ENCODE results near the gene HIC1.
"Not testable (repeated sequence)": the region's sequence is repeated elsewhere in the genome, so short reads cannot be mapped to it uniquely, and the experiment has no call there.

Gene HIC1, protein sequence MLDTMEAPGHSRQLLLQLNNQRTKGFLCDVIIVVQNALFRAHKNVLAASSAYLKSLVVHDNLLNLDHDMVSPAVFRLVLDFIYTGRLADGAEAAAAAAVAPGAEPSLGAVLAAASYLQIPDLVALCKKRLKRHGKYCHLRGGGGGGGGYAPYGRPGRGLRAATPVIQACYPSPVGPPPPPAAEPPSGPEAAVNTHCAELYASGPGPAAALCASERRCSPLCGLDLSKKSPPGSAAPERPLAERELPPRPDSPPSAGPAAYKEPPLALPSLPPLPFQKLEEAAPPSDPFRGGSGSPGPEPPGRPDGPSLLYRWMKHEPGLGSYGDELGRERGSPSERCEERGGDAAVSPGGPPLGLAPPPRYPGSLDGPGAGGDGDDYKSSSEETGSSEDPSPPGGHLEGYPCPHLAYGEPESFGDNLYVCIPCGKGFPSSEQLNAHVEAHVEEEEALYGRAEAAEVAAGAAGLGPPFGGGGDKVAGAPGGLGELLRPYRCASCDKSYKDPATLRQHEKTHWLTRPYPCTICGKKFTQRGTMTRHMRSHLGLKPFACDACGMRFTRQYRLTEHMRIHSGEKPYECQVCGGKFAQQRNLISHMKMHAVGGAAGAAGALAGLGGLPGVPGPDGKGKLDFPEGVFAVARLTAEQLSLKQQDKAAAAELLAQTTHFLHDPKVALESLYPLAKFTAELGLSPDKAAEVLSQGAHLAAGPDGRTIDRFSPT

DNA sequence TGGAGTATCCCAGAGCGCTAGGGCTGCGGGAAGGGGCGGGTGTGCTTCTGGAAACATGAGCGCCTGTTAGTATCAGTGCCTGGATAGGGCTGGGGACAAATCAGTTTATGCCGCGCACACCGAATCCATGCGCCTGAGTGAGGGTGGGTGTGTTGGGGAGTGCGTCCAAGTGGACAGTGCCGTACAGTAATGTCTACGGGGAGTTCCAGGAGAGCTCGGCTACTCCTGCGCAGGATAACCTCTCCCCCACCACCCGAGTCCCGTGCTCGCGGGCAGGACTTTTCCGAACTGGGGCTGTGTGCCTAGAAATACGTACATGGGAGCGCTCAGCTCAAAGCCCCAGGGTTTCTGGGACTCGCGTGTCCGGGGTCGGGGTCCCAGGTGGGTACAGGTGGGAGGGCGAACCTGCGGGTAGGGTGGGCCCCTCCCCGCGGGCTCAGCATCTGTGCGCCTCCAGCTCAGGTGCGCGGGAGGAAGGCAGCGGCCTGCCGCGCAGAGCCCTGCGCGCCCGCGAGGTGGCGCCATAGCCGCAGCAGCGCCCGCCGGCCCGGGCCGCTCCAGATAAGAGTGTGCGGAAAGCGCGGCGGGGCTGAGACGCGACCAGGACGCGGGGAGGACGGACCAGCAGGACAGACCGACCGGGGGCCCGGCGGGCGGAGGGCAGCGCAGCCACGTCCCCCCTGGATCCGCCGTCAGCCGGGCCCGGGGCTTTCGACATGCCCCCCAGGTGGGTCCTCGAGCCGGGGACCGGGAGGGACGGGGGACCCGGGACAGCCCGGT is at the start of gene HIC1:
HIC1 (plus strand) TSS at position 592 of the 780 bp plus-strand sequence. CDS start 1,588 bp downstream, outside the sequence.
- DNase-seq: peak; percentile 82

GRCh38 chr17:2008332-2009126 is 46.4 kb upstream of the HIC1 start:
- DNase-seq: no peak

DNA sequence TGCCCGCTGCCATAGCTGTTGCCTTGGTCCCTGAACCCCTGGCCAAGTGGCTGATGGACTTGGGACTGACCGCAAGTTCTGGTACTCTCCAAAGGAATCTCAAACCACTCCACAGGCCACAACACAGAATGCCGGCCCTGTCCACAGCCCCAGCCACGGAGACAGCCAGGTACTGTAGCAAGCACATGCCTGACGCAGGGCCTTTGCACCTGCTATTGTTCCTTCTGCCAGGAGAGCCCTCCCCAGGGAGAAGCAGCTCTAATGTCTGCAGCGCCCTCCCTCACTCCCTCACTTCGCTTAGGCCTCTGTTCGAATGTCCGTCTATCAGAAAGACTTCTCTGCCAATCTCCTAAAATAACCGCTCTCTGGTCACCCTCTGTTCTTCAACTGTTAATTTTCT is 45.2 kb upstream of the HIC1 start:
- DNase-seq: no peak

DNA sequence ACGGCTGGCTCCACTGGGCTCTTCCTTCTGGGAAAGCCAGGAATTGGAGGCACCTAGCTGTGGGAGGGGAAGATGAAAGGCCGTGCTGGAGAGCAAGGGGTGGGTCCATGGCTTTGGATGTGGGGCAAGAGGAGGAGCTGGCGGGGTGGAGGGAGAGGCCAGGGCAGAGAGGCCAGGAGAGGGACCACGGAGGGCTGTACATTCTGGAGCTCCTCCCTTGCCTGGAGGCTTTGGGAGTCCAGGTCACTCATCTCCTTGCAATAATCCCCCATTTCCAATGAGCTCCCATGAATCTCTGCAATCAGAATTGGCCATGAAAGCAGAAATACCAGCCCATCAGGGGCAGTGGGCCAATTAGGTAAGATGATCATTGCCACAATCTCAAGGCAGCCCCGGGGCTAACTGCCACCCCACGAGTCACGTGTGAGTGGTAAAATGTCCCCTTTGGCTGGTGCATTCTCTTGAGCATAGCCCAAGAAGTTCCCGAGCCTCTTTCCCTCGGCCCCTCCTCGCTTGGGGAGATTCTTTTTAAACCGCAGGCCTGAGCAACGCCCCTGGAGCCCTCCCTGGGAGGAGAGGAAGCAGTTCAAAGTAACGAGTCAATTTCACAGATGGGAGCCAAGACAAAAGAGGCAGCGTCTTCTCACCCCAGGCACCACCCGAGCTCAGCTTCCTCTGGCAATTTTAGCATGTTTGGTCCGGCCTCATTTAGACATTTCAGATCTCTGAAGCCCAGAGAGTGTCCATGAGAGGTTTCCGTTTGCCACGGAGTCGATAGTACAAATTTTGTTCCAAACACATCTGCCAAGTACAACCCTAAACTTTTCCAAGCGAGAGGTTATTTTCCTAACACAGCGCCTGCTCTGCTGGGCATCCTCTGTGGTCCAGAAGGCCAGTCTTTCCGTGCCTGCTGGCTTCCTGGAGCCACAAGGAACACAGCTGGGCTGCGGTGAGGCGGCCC is 43.2 kb upstream of the HIC1 start:
- no peak for DNase-seq

DNA sequence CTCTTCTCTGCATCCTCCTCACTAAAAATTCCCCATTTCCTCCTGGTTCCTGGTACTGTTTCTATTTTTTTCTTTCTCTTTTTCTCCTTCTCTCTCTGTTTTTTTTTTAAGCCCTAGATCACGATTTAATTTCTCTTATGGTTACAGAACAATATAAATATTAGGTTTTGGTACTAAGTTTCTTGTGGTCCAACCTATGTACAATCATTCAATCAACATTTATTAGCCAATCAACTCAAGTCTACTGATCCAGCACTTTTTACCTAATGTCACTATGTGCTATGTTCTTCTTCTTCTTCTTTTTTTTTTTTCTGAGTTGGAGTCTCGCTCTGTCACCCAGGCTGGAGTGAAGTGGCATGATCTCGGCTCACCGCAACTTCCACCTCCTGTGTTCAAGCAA is 42.4 kb upstream of the HIC1 start:
- DNase-seq: no peak

DNA sequence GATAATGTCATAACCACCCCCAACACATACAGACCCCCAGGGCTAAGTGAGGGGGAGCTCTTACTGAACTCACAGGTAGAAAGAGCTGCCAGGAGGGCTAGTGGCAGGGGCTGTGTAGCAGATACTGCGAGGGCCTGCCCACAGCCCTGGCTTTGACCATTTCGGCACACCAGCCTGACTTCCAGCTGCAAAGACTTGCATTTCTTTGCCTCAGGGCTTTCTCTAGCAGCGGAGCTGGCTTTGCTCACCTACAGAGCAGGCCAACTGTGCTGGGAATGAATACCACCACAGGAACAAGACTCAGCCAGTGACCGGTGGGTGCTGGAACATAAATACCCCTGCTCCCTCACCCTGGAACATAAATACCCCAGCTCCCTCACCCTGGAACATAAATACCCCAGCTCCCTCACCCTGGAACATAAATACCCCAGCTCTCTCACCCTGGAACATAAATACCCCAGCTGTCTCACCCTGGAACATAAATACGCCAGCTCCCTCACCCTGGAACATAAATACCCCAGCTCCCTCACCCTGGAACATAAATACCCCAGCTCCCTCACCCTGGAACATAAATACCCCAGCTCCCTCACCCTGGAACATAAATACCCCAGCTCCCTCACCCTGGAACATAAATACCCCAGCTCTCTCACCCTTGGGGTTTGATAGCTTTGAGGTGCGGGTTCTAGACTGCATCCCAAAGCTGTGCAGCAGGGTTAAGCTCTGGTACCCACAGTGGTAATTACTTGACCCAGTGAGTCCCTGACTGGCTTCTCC is 41.5 kb upstream of the HIC1 start:
- not testable (repeated sequence) for DNase-seq

DNA sequence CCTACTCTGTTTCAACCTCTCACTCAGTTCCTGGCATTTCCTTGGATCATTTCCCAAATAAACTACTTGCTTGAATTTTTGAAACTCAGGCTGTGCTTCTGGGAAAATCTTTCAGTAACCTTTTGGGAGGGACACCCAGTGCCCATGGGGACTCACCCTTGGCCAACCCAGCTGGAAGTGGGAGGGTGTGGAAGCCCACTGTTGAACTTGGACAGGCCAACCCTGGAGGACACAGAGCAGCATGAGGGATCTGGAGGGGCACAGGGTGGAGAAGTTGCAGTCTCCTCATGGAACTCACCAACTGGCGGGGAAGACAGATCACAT is 40.9 kb upstream of the HIC1 start:
- no peak for DNase-seq

- no peak for DNase-seq
Measured at GRCh38 chr17:2015314-2015713, 39.6 kb upstream of the HIC1 start.

DNA sequence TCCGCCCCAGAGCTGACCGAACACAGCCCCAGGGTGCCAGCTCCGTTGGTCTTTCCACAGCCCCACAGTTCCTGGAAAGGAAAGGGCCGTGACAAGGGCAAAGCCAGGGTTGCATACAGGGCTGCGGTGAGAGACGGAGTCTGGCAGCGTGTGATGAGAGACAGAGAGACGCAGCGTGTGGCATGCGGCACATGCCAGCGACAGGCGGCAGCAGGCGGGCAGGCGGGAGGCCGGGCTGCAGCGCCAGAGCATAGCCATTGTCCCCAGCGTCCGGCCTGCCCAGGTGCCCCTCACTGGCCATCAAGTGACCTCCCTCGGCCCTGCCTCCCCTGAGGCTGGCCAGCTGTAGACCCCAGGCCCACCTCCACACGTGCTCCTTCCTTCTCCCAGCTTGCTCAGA is 38.4 kb upstream of the HIC1 start:
- DNase-seq: no peak

- DNase-seq: no peak
Measured at GRCh38 chr17:2017274-2017941, 37.5 kb upstream of the HIC1 start.

GRCh38 chr17:2018716-2019510 is 36.0 kb upstream of the HIC1 start:
- DNase-seq: no peak

GRCh38 chr17:2019723-2020122 is 35.2 kb upstream of the HIC1 start:
- DNase-seq: no peak

GRCh38 chr17:2020721-2021120 is 34.2 kb upstream of the HIC1 start:
- no peak for DNase-seq

GRCh38 chr17:2022647-2023240 is 32.2 kb upstream of the HIC1 start:
- DNase-seq: no peak

DNA sequence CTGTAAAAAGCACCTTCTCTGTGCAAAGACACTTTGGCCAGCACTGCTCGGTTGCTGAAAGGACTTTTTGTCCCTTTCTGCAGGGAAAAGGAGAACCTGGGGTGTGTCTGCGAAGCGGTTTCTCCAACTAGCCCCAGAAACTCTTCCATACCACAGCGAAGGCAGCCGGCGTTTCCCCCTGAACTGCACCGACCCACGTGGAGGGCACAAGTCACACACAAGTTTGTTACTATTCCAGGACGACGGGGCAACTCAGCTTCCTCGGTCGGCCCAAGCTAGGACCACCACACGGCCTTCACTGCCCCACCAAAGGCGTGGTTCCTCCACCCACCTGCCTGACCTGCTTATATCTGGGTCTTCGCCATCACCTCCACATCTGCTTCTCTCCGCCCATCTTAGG is 31.6 kb upstream of the HIC1 start:
- no peak for DNase-seq

GRCh38 chr17:2023692-2024571 is 31.0 kb upstream of the HIC1 start:
- peak; percentile 48 for DNase-seq

DNA sequence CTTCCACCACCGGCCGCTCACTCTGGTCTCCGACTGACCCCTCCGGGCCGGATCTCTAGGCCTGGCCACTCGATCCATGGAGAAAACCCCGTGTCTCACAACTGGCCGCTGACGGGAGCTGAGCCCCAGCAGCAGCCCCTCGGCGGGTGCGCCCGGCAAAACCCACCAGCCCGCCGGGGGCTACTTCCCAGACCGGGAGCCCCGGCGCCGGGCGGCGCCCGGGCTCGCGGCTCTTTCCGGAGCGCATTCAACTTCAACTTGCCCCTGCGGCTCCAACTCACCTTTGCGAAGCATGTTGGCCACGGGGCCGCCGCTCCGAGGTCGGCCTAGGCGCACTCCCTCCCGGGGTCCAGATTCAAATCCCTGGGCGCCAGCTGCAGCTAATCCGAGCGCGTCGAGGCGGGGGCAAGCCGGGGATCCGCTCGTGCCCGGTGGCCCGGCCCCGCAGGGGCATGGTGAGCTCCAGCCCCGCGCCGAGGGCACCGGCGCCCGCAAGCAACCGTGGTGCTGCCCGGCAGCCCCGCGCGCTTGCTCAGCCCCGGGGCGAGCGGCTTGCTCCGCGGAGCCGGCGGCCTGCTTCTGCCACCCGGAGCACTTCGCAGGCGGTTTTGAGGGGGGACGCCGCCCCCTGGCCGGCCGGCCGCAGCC is 30.2 kb upstream of the HIC1 start:
- no peak for DNase-seq
